Measurements from ENCODE around the gene SOWAHA. TPM values are rescaled to one million over a fixed set of nuclear protein-coding genes. Genes with fewer than 3 reads are reported as not detected.

The SOWAHA gene
- total RNA-seq, 1 experiment from 2014 or later: not detected

DNA sequence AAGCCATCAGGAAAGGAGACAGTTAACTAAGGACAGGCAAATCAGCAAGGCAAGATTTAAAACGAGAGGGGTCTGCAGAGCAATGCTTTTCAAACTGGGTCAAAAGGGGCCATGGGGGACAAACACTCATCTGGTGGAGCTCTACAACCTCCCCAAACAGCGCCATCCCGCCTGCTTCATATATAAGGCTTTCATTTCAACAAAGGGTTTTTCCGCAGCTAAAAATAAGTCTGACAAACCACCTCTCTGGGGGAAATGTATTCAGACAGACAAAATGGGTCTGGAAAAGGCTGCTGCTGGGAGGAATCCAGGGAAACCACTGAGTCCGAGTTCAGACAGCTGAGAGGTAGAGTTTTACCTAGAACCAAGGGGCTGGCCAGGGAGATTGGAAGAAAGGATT, 27.7 kb upstream of the SOWAHA start:
- Histone ChIP-seq H3K36me3 (ENCODE audit: insufficient read depth, low read length, poor library complexity, severe bottlenecking) (no peaks in the 10 kb centered on the region), H3K4me1 (ENCODE audit: insufficient read depth, low read length, poor library complexity, severe bottlenecking) (no peaks in the 10 kb centered on the region), H3K27me3 (replicated peaks; ENCODE audit: insufficient read depth, low read depth, low read length, poor library complexity) (no peaks in the 10 kb centered on the region), H3K27ac (ENCODE audit: low read depth, low read length, poor library complexity, severe bottlenecking) (no peak overlapping the region), H3K4me3 (ENCODE audit: low read depth, low read length, poor library complexity, severe bottlenecking) (no peak overlapping the region), H3K9me3 (ENCODE audit: low read depth, low read length, poor library complexity, severe bottlenecking) (no peaks in the 10 kb centered on the region)
- intact Hi-C loops (cut with micrococcal nuclease; ENCODE audit: unreplicated experiment): no loop called here
- DNase-seq (ENCODE audit: low spot score): no peak
- TF ChIP-seq EZH2 (IDR thresholded peaks at IDR 0.05; ENCODE audit: borderline replicate concordance, low read depth, low read length, poor library complexity, severe bottlenecking): no peak
- TF ChIP-seq, protein P1, sequence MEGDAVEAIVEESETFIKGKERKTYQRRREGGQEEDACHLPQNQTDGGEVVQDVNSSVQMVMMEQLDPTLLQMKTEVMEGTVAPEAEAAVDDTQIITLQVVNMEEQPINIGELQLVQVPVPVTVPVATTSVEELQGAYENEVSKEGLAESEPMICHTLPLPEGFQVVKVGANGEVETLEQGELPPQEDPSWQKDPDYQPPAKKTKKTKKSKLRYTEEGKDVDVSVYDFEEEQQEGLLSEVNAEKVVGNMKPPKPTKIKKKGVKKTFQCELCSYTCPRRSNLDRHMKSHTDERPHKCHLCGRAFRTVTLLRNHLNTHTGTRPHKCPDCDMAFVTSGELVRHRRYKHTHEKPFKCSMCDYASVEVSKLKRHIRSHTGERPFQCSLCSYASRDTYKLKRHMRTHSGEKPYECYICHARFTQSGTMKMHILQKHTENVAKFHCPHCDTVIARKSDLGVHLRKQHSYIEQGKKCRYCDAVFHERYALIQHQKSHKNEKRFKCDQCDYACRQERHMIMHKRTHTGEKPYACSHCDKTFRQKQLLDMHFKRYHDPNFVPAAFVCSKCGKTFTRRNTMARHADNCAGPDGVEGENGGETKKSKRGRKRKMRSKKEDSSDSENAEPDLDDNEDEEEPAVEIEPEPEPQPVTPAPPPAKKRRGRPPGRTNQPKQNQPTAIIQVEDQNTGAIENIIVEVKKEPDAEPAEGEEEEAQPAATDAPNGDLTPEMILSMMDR (conservative IDR thresholded peaks at IDR 0.05; ENCODE audit: low read depth, low read length): no peak
- ChIA-PET CTCF (no interaction called here), POLR2A (ENCODE audit: low non-redundant PET) (interaction anchor here (0.7 kb wide), 1 partner anchor 109 kb away, joined by 4 read pairs; no protein-coding TSS in a partner anchor)
- BruUV-seq (replicated peaks): no TSS peak

DNA sequence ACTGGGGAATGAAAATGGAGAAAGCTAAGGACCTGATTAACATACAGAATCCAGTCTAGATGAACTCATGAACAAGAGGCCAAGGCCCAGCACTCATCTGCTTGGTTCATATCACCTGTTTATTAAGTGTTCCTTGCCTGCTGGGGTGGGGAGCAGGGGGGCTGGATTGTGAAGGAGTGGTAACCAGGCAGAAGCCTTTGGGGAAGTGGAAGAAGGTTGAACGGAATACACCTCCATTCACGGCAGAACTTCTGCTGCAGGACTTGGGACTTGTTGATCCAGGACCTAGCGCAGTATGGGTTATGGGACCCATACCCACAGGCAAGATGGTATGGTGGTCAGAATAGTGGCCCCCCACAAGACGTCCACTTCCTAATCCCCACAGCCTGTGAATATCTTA, 27.2 kb upstream of the SOWAHA start:
- no TSS peak for BruUV-seq (replicated peaks)
- Histone ChIP-seq H3K9me3 (ENCODE audit: low read depth, low read length, poor library complexity, severe bottlenecking) (no peaks in the 10 kb centered on the region), H3K36me3 (ENCODE audit: insufficient read depth, low read length, poor library complexity, severe bottlenecking) (no peaks in the 10 kb centered on the region), H3K4me3 (ENCODE audit: low read depth, low read length, poor library complexity, severe bottlenecking) (no peak overlapping the region), H3K27ac (ENCODE audit: low read depth, low read length, poor library complexity, severe bottlenecking) (no peak overlapping the region), H3K27me3 (replicated peaks; ENCODE audit: insufficient read depth, low read depth, low read length, poor library complexity) (no peaks in the 10 kb centered on the region), H3K4me1 (ENCODE audit: insufficient read depth, low read length, poor library complexity, severe bottlenecking) (no peaks in the 10 kb centered on the region)
- TF ChIP-seq EZH2 (IDR thresholded peaks at IDR 0.05; ENCODE audit: borderline replicate concordance, low read depth, low read length, poor library complexity, severe bottlenecking): no peak
- TF ChIP-seq, protein P1 (conservative IDR thresholded peaks at IDR 0.05; ENCODE audit: low read depth, low read length): no peak
- intact Hi-C loops (cut with micrococcal nuclease; ENCODE audit: unreplicated experiment): no loop called here
- ChIA-PET POLR2A (ENCODE audit: low non-redundant PET) (interaction anchor here (0.6 kb wide), 1 partner anchor 33 kb away, joined by 3 read pairs; no protein-coding TSS in a partner anchor), CTCF (no interaction called here)
- no peak for DNase-seq (ENCODE audit: low spot score)

DNA sequence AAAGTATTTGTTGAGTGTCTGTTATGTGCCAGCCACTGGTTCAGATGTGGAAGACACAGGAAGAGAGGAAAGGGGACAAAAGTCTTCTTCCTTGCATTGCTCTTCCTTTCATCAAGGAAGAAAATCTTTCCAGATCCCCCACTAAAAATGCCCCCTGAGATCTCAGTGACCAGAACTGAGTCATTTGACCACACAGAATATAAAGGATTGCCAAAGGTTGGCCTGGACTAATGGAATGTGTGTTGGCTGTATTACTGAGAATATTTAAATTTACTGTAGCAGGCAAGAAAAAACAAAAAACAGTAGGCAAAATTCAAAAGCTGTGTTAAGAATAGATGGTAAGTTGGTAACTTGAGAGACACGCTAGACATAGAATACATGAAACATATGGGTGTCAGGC, 26.0 kb upstream of the SOWAHA start:
- H3K9me3 ChIP-seq (ENCODE audit: low read depth, low read length, poor library complexity, severe bottlenecking): no peaks in the 10 kb centered on the region
- H3K27ac ChIP-seq (ENCODE audit: low read depth, low read length, poor library complexity, severe bottlenecking): no peak overlapping the region
- H3K4me1 ChIP-seq (ENCODE audit: insufficient read depth, low read length, poor library complexity, severe bottlenecking): no peaks in the 10 kb centered on the region
- no peaks in the 10 kb centered on the region for H3K36me3 ChIP-seq (ENCODE audit: insufficient read depth, low read length, poor library complexity, severe bottlenecking)
- no peak for TF ChIP-seq EZH2 (IDR thresholded peaks at IDR 0.05; ENCODE audit: borderline replicate concordance, low read depth, low read length, poor library complexity, severe bottlenecking)
- TF ChIP-seq, protein P1 (conservative IDR thresholded peaks at IDR 0.05; ENCODE audit: low read depth, low read length): no peak
- POLR2A ChIA-PET (ENCODE audit: low non-redundant PET): no interaction called here
- no peak overlapping the region for H3K4me3 ChIP-seq (ENCODE audit: low read depth, low read length, poor library complexity, severe bottlenecking)
- CTCF ChIA-PET: no interaction called here
- no peaks in the 10 kb centered on the region for H3K27me3 ChIP-seq (replicated peaks; ENCODE audit: insufficient read depth, low read depth, low read length, poor library complexity)
- intact Hi-C loops (cut with micrococcal nuclease; ENCODE audit: unreplicated experiment): no loop called here
- no TSS peak for BruUV-seq (replicated peaks)
- no peak for DNase-seq (ENCODE audit: low spot score)

Measured in A673 (cell line).